Panc1 (cell line): ENCODE data around the gene CHST11. TPM values are rescaled to one million over a fixed set of nuclear protein-coding genes. Genes with fewer than 3 reads are reported as not detected.

Experiments used
- ATAC-seq: fragments of 200-7000 bp; cut with Tn5 transposase; 2 replicates; pipeline ENCODE4 v1.9.1; 2020; ENCODE audit warnings: mild to moderate bottlenecking, moderate library complexity
- BruUV-seq: library from RNA; stranded (reverse); fragments of 400-500 nt; replicated peaks from 2 replicates; lab custom pipeline; 2021; lab: Mats Ljungman, UMichigan
- CTCF ChIA-PET: fragments of 300-600 bp; sonication (Branson Sonifier 250); formaldehyde crosslinking; loops from one replicate; lab custom pipeline; 2022; ENCODE audit warnings: antibody characterized with exemption; lab: Charles Lee
- POLR2A ChIA-PET: fragments of 300-600 bp; sonication (Branson Sonifier 250); formaldehyde crosslinking; loops from one replicate; lab custom pipeline; 2022; ENCODE audit warnings: antibody characterized with exemption; lab: Charles Lee
- DNase-seq: peaks from one replicate; pipeline ENCODE4 v3.0.0-alpha.2; 2010; ENCODE audit warnings: low read depth, low spot score
- H3K27ac ChIP-seq: 2 replicates; pipeline ENCODE4 v1.5.1; 2011; ENCODE audit warnings: mild to moderate bottlenecking, low read length, inconsistent platforms
- H3K27me3 ChIP-seq: fragments of 200-500 bp; sonication (Bioruptor generic); 2 replicates; pipeline ENCODE4 v1.6.0; 2014; ENCODE audit warnings: low read length, inconsistent platforms; ENCODE audit not compliant: control insufficient read depth, insufficient read depth
- H3K36me3 ChIP-seq: fragments of 200-500 bp; sonication (Bioruptor generic); 2 replicates; pipeline ENCODE4 v1.5.1; 2014; ENCODE audit warnings: inconsistent platforms, mild to moderate bottlenecking, low read length, moderate library complexity; ENCODE audit not compliant: control insufficient read depth, insufficient read depth
- H3K4me1 ChIP-seq: 2 replicates; pipeline ENCODE4 v1.5.1; 2011; ENCODE audit warnings: inconsistent platforms, mild to moderate bottlenecking, low read length, moderate library complexity; ENCODE audit not compliant: control insufficient read depth, insufficient read depth
- H3K4me3 ChIP-seq, 2 experiments: 2 replicates each; pipeline ENCODE4 v1.5.1; 2011 to 2012; ENCODE audit warnings: low read depth in 2 of 2, low read length in 2 of 2, mild to moderate bottlenecking in 2 of 2, inconsistent platforms in 1 of 2, moderate library complexity in 1 of 2
- H3K9me3 ChIP-seq: fragments of 200-500 bp; sonication (Bioruptor generic); 2 replicates; pipeline ENCODE4 v1.5.1; 2014; ENCODE audit warnings: low read depth, mild to moderate bottlenecking, inconsistent platforms, low read length, moderate library complexity; ENCODE audit not compliant: control insufficient read depth, insufficient read depth
- CTCF ChIP-seq: fragments of 450-650 bp; IDR thresholded peaks from 2 replicates; pipeline ENCODE4 v1.5.1; 2017; ENCODE audit warnings: mild to moderate bottlenecking
- POLR2AphosphoS5 ChIP-seq: IDR thresholded peaks from 2 replicates; pipeline ENCODE4 v1.6.1; 2012; ENCODE audit warnings: mild to moderate bottlenecking, low read depth, low read length, moderate library complexity
- REST ChIP-seq, 2 experiments: IDR thresholded peaks; 2 replicates each; pipeline ENCODE4 v1.6.1; 2011 to 2012; ENCODE audit warnings: low read depth in 2 of 2, control low read depth in 1 of 2, low read length in 1 of 2, mild to moderate bottlenecking in 1 of 2, moderate library complexity in 1 of 2; ENCODE audit not compliant: insufficient read depth in 1 of 2
- SIN3A ChIP-seq: IDR thresholded peaks from 2 replicates; pipeline ENCODE4 v1.6.1; 2012; ENCODE audit warnings: low read depth, mild to moderate bottlenecking, low read length, moderate library complexity, borderline replicate concordance; ENCODE audit not compliant: insufficient read depth
- TCF7L2 ChIP-seq: IDR thresholded peaks from 2 replicates; pipeline ENCODE4 v1.6.1; 2011; ENCODE audit warnings: mild to moderate bottlenecking, low read depth, low read length, inconsistent platforms
- in situ Hi-C: cut with HindIII; loops from 2 replicates; pipeline ENCODE4 v1.10.0; 2016; ENCODE audit warnings: low sequenced_read_pairs, low pct_unique_long_range_greater_than_20kb
- intact Hi-C: fragments of 100-400 bp; cut with micrococcal nuclease; formaldehyde crosslinking; loops from one replicate; pipeline ENCODE4 v1.10.0; 2022; ENCODE audit not compliant: unreplicated experiment
- total RNA-seq: library from RNA; stranded (reverse); gene quantifications from one replicate; pipeline ENCODE4 v1.2.1, GENCODE V29; 2021; ENCODE audit not compliant: unreplicated experiment

The CHST11 gene
- total RNA-seq, 1 experiment from 2014 or later, result 11.4 TPM

GRCh38 chr12:104652910-104653309 is 196.2 kb downstream of the CHST11 start:
- no TSS peak for BruUV-seq
- H3K27me3 ChIP-seq, result no peaks in the 10 kb centered on the region; the same call in 1 of the 2 replicates
- no peak for TF ChIP-seq CTCF
- TF ChIP-seq POLR2AphosphoS5, result no peak
- no peak for TF ChIP-seq TCF7L2
- TF ChIP-seq SIN3A, result no peak
- TF ChIP-seq REST (IDR thresholded peaks at IDR 0.05; ENCODE audit: insufficient read depth in 1 of 2, low read depth in 2 of 2, low read length in 1 of 2), result no peak
- ChIA-PET CTCF (no interaction called here), POLR2A (no interaction called here)
- H3K4me3 ChIP-seq, result no peak overlapping the region
- no peak for DNase-seq
- no peaks in the 10 kb centered on the region for H3K9me3 ChIP-seq
- in situ Hi-C loops (no loop called here), intact Hi-C loops (no loop called here)
- no peak overlapping the region for H3K27ac ChIP-seq
- H3K36me3 ChIP-seq, result no peaks in the 10 kb centered on the region
- ATAC-seq, result no peak
- no peaks in the 10 kb centered on the region for H3K4me1 ChIP-seq

GRCh38 chr12:104653730-104654664 is 197.2 kb downstream of the CHST11 start:
- ChIA-PET POLR2A (no interaction called here), CTCF (interaction anchor here (0.5 to 0.6 kb wide), 3 partner anchors 242 to 386 kb away, joined by 3 to 4 read pairs (median 3); no protein-coding TSS in a partner anchor)
- Histone ChIP-seq H3K4me1 (no peaks in the 10 kb centered on the region), H3K4me3 (no peak overlapping the region), H3K27me3 (no peaks in the 10 kb centered on the region; the same call in 1 of the 2 replicates), H3K36me3 (no peaks in the 10 kb centered on the region), H3K9me3 (no peaks in the 10 kb centered on the region), H3K27ac (no peak overlapping the region)
- intact Hi-C loops (no loop called here), in situ Hi-C loops (no loop called here)
- ATAC-seq, result peak; percentile 79
- no peak for TF ChIP-seq POLR2AphosphoS5
- TF ChIP-seq CTCF, result peak; percentile 69
- no peak for TF ChIP-seq REST (IDR thresholded peaks at IDR 0.05; ENCODE audit: insufficient read depth in 1 of 2, low read depth in 2 of 2, low read length in 1 of 2)
- no peak for TF ChIP-seq SIN3A
- no peak for TF ChIP-seq TCF7L2
- BruUV-seq, result no TSS peak
- DNase-seq, result no peak
